NK-92 treated with Interleukin-12 subunit alpha and Interleukin-12 subunit beta, amount 100 ng/mL, for 24 hours (cell line): ENCODE results near the gene GPC5.

Experiments used
- DNase-seq: peaks from one replicate; lab custom pipeline; 2025; lab: John Stamatoyannopoulos, UW

The GPC5 gene

GRCh38 chr13:92553470-92554114 is 1155.2 kb downstream of the GPC5 start:
- DNase-seq: no peak

- DNase-seq: no peak
Observed at GRCh38 chr13:92560883-92561282, 1162.5 kb downstream of the GPC5 start.

- DNase-seq: no peak
Observed at GRCh38 chr13:92564942-92565341, 1166.5 kb downstream of the GPC5 start.

GRCh38 chr13:92566767-92567166 is 1168.3 kb downstream of the GPC5 start:
- DNase-seq: no peak

- DNase-seq: no peak
Observed at GRCh38 chr13:92572190-92572589, 1173.8 kb downstream of the GPC5 start.

- DNase-seq: no peak
Observed at GRCh38 chr13:92573467-92574057, 1175.1 kb downstream of the GPC5 start.

- DNase-seq: no peak
Observed at GRCh38 chr13:92574499-92574898, 1176.1 kb downstream of the GPC5 start.

GRCh38 chr13:92575777-92576176 is 1177.4 kb downstream of the GPC5 start:
- DNase-seq: no peak

GRCh38 chr13:92578358-92578757 is 1179.9 kb downstream of the GPC5 start:
- no peak for DNase-seq

- no peak for DNase-seq
Observed at GRCh38 chr13:92589955-92590354, 1191.5 kb downstream of the GPC5 start.

GRCh38 chr13:92590503-92590908 is 1192.1 kb downstream of the GPC5 start:
- no peak for DNase-seq

- DNase-seq: no peak
Observed at GRCh38 chr13:92591117-92591516, 1192.7 kb downstream of the GPC5 start.

GRCh38 chr13:92592757-92593156 is 1194.3 kb downstream of the GPC5 start:
- DNase-seq: no peak

- no peak for DNase-seq
Observed at GRCh38 chr13:92602560-92602959, 1204.1 kb downstream of the GPC5 start.

GRCh38 chr13:92609376-92609775 is 1211.0 kb downstream of the GPC5 start:
- DNase-seq: no peak

- DNase-seq: no peak
Observed at GRCh38 chr13:92612892-92613291, 1214.5 kb downstream of the GPC5 start.

- no peak for DNase-seq
Observed at GRCh38 chr13:92613921-92614320, 1215.5 kb downstream of the GPC5 start.

GRCh38 chr13:92621985-92622384 is 1223.6 kb downstream of the GPC5 start:
- DNase-seq: no peak

GRCh38 chr13:92622905-92623304 is 1224.5 kb downstream of the GPC5 start:
- DNase-seq: no peak

- no peak for DNase-seq
Observed at GRCh38 chr13:92626274-92626673, 1227.9 kb downstream of the GPC5 start.

GRCh38 chr13:92640936-92641335 is 1242.5 kb downstream of the GPC5 start:
- no peak for DNase-seq

GRCh38 chr13:92649140-92649813 is 1250.9 kb downstream of the GPC5 start:
- DNase-seq: no peak

GRCh38 chr13:92656103-92656502 is 1257.7 kb downstream of the GPC5 start:
- no peak for DNase-seq

GRCh38 chr13:92656648-92657047 is 1258.2 kb downstream of the GPC5 start:
- DNase-seq: no peak
